B cell (primary cell): ENCODE results near the gene CAPNS1. TPM values are rescaled to one million over a fixed set of nuclear protein-coding genes. Genes with fewer than 3 reads are reported as not detected.

ENCODE experiments used
- ATAC-seq: fragments of 200-7000 bp; cut with Tn5 transposase; one replicate; pipeline ENCODE4 v1.10.0; 2021; ENCODE audit warnings: low read depth, mild to moderate bottlenecking, moderate number of reproducible peaks, moderate library complexity
- CTCF ChIA-PET: fragments of 350-600 bp; sonication (Branson Sonifier 250); formaldehyde crosslinking; loops from one replicate; lab custom pipeline; 2021; ENCODE audit warnings: antibody characterized with exemption, inconsistent platforms; lab: Charles Lee
- POLR2A ChIA-PET: fragments of 350-600 bp; sonication (Branson Sonifier 250); formaldehyde crosslinking; loops from one replicate; lab custom pipeline; 2021; ENCODE audit warnings: antibody characterized with exemption; lab: Charles Lee
- DNase-seq: peaks from one replicate; pipeline ENCODE4 v3.0.0; 2013
- H2AFZ ChIP-seq: 2 replicates; pipeline ENCODE4 v1.6.1; 2012; ENCODE audit warnings: mild to moderate bottlenecking, low read depth, low read length; ENCODE audit not compliant: insufficient read depth, poor library complexity, severe bottlenecking
- H3K27ac ChIP-seq, 2 donors: 1 replicate in 1 of 2; 2 replicates in 1 of 2; pipeline ENCODE4 v1.5.1; 2012 to 2013; ENCODE audit warnings: low read length in 2 of 2, mild to moderate bottlenecking in 2 of 2, moderate library complexity in 1 of 2
- H3K27me3 ChIP-seq, 4 experiments: fragments of 200-600 bp in 1 of 4; sonication (generic) in 1 of 4; replicated peaks in 1 of 4; 1 replicate in 2 of 4; 2 replicates in 2 of 4; pipeline versions ENCODE4 v1.6.1 to v1.7.0; 2013 to 2016; ENCODE audit warnings: low read length in 3 of 4, mild to moderate bottlenecking in 2 of 4, mixed read lengths in 1 of 4, moderate library complexity in 1 of 4; ENCODE audit not compliant: insufficient read depth in 4 of 4, control insufficient read depth in 3 of 4; ENCODE audit errors: control extremely low read depth in 1 of 4
- H3K36me3 ChIP-seq, 2 experiments: replicated peaks in 1 of 2; 1 replicate in 1 of 2; 2 replicates in 1 of 2; pipeline versions ENCODE4 v1.6.1 to v1.7.1; 2013; ENCODE audit warnings: low read length in 1 of 2; ENCODE audit not compliant: insufficient read depth in 2 of 2, control insufficient read depth in 1 of 2; ENCODE audit errors: control extremely low read depth in 1 of 2, extremely low read depth in 1 of 2
- H3K4me1 ChIP-seq, 2 donors: fragments of 200-600 bp in 1 of 2; sonication (generic) in 1 of 2; 1 replicate in 1 of 2; 2 replicates in 1 of 2; pipeline versions ENCODE4 v1.5.1 to v1.6.1; 2013 to 2017; ENCODE audit warnings: low read length in 2 of 2; ENCODE audit not compliant: control insufficient read depth in 2 of 2, insufficient read depth in 2 of 2
- H3K4me2 ChIP-seq: replicated peaks from 2 replicates; pipeline ENCODE3; 2012; ENCODE audit warnings: mild to moderate bottlenecking, low read depth, low read length; ENCODE audit not compliant: poor library complexity, severe bottlenecking
- H3K4me3 ChIP-seq, 5 experiments: fragments of 200-600 bp in 1 of 5; sonication (generic) in 1 of 5; 1 replicate in 3 of 5; 2 replicates in 2 of 5; pipeline versions ENCODE4 v1.5.1 to v1.7.0; 2011 to 2016; ENCODE audit warnings: low read length in 4 of 5, mild to moderate bottlenecking in 4 of 5, low read depth in 2 of 5, control low read depth in 1 of 5, moderate library complexity in 1 of 5; ENCODE audit not compliant: insufficient read depth in 1 of 5; ENCODE audit errors: control extremely low read depth in 1 of 5, extremely low read depth in 1 of 5
- H3K79me2 ChIP-seq: fragments of 200-600 bp; sonication (generic); one replicate; pipeline ENCODE4 v1.6.0; 2016; ENCODE audit warnings: low read length; ENCODE audit not compliant: control insufficient read depth, insufficient read depth
- H3K9ac ChIP-seq: fragments of 200-600 bp; sonication (generic); 2 replicates; pipeline ENCODE4 v1.6.1; 2017; ENCODE audit warnings: mild to moderate bottlenecking, low read length, moderate library complexity
- H3K9me3 ChIP-seq, 3 donors: one replicate each; pipeline versions ENCODE4 v1.6.1 to v1.7.1; 2013; ENCODE audit warnings: low read length in 2 of 3; ENCODE audit not compliant: control insufficient read depth in 2 of 3, insufficient read depth in 1 of 3; ENCODE audit errors: control extremely low read depth in 1 of 3
- H4K20me1 ChIP-seq: 2 replicates; pipeline ENCODE4 v1.6.0; 2012; ENCODE audit warnings: mild to moderate bottlenecking, low read length; ENCODE audit not compliant: insufficient read depth, control insufficient read depth, poor library complexity, severe bottlenecking
- H3K27ac Mint-ChIP-seq: one replicate; pipeline ENCODE4 v1.8.0; 2021; ENCODE audit warnings: mixed read lengths
- H3K27me3 Mint-ChIP-seq: one replicate; pipeline ENCODE4 v1.8.0; 2021; ENCODE audit warnings: mixed read lengths
- H3K4me1 Mint-ChIP-seq: one replicate; pipeline ENCODE4 v1.8.0; 2021; ENCODE audit warnings: mixed read lengths
- H3K4me3 Mint-ChIP-seq: one replicate; pipeline ENCODE4 v1.8.0; 2021; ENCODE audit warnings: mixed read lengths
- H3K9me3 Mint-ChIP-seq: one replicate; pipeline ENCODE4 v1.8.0; 2022; ENCODE audit warnings: mixed read lengths; ENCODE audit not compliant: insufficient read depth
- EZH2 ChIP-seq: IDR thresholded peaks from 2 replicates; pipeline ENCODE4 v1.6.1; 2012; ENCODE audit warnings: borderline replicate concordance, low read depth, mild to moderate bottlenecking, moderate library complexity, low read length; ENCODE audit not compliant: insufficient read depth, poor library complexity, severe bottlenecking
- WGBS: methylation state at CpG from one replicate; pipeline ENCODE4 v1.1.5; 2013; ENCODE audit warnings: missing lambda C conversion rate; ENCODE audit not compliant: insufficient coverage; 5-methylcytosine and 5-hydroxymethylcytosine counted together
- intact Hi-C: fragments of 100-400 bp; cut with micrococcal nuclease; formaldehyde crosslinking; loops from one replicate; pipeline ENCODE4 v1.10.0; 2022
- polyA plus RNA-seq: library from polyadenylated mRNA; depleted of rRNA; stranded (reverse); fragments of >200 nt; gene quantifications from 2 replicates; pipeline ENCODE4 v1.2.3, GENCODE V29; 2012
- total RNA-seq, 2 donors: library from RNA; stranded (reverse); fragments of 120-200 nt in 1 of 2; gene quantifications; 1 replicate in 1 of 2; 2 replicates in 1 of 2; pipeline versions ENCODE4 v1.2.3 to v1.2.4, GENCODE V29; 2013 to 2022
- TF ChIP-seq, protein P1 (sequence below): fragments of 200-600 bp; IDR thresholded peaks from one replicate; pipeline ENCODE4 v1.8.0; 2022; ENCODE audit warnings: antibody characterized with exemption, mild to moderate bottlenecking

CAPNS1 gene
- total and polyA plus RNA-seq, 2 donors (not counting 1 experiment from before 2014, with no cell fraction given) = 272 to 294 TPM

DNA sequence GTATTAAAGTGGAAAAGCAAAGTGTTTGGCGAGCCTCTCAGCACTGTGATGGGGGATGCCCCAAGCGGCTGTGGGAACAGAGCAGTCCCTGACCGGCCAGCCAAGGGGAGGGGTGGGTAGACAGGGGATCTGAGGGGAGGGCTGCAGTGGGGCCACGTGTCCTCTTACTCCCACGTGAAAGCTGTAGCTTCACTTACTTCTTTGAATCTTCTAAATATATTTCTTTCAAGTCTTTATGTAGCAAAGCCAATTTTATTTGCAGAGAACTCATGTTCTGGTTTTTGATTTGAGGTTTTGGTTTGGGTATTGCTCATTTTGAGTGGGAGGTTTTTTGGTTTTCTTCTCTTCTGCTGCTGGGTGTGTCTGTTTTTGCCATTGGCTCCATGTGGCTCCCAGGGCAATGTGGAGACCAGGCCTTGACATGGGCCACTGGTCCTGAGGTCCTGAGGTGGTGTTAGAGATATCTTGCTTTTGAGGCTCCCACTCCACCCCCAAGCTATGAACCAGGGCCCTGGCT lies 46.7 kb upstream of the CAPNS1 start:
- ATAC-seq = no peak
- intact Hi-C loops = no loop called here
- H4K20me1 ChIP-seq = no peaks in the 10 kb centered on the region
- no peak overlapping the region for H3K4me3 Mint-ChIP-seq
- ChIA-PET POLR2A (no interaction called here), CTCF (no interaction called here)
- H3K27ac Mint-ChIP-seq = no peak overlapping the region
- 83% methylated on average over 1 of the region's 5 CpGs for WGBS
- no peak overlapping the region for H3K4me2 ChIP-seq
- H3K4me1 ChIP-seq = no peaks in the 10 kb centered on the region
- H3K79me2 ChIP-seq = no peaks in the 10 kb centered on the region
- H3K9me3 ChIP-seq = no peaks in the 10 kb centered on the region
- no peaks in the 10 kb centered on the region for H3K9me3 Mint-ChIP-seq
- no peak overlapping the region for H2AFZ ChIP-seq
- no peaks in the 10 kb centered on the region for H3K4me1 Mint-ChIP-seq
- DNase-seq = no peak
- no peaks in the 10 kb centered on the region for H3K27me3 ChIP-seq
- no peaks in the 10 kb centered on the region for H3K36me3 ChIP-seq
- H3K4me3 ChIP-seq = no peak overlapping the region
- no peak for TF ChIP-seq EZH2
- TF ChIP-seq, protein P1, sequence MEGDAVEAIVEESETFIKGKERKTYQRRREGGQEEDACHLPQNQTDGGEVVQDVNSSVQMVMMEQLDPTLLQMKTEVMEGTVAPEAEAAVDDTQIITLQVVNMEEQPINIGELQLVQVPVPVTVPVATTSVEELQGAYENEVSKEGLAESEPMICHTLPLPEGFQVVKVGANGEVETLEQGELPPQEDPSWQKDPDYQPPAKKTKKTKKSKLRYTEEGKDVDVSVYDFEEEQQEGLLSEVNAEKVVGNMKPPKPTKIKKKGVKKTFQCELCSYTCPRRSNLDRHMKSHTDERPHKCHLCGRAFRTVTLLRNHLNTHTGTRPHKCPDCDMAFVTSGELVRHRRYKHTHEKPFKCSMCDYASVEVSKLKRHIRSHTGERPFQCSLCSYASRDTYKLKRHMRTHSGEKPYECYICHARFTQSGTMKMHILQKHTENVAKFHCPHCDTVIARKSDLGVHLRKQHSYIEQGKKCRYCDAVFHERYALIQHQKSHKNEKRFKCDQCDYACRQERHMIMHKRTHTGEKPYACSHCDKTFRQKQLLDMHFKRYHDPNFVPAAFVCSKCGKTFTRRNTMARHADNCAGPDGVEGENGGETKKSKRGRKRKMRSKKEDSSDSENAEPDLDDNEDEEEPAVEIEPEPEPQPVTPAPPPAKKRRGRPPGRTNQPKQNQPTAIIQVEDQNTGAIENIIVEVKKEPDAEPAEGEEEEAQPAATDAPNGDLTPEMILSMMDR = no peak
- H3K27me3 Mint-ChIP-seq = no peaks in the 10 kb centered on the region
- H3K27ac ChIP-seq = no peak overlapping the region
- H3K9ac ChIP-seq = no peak overlapping the region

DNA sequence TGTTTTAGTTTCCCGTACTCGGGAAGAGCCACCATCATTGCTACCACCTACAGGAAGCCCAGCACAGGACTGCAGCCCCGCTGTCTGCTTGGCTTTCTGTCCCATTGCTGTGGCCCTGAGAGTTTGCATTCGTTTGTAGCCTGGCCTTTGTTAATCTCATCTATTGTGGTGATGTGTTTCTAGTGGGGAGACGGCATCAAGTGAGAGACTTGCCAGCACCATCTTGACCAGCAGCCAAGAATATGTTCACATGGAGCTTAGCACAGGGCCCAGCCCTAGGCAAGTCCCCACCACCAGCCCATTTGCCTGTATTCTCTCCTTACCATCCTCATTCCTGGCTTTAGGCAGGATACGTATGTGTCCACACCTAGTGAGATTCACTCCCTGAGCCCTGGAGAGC lies 46.2 kb upstream of the CAPNS1 start:
- H3K27ac ChIP-seq = no peak overlapping the region
- no peak overlapping the region for H2AFZ ChIP-seq
- CTCF ChIA-PET = no interaction called here
- no peak overlapping the region for H3K4me2 ChIP-seq
- Mint-ChIP-seq H3K27ac (no peak overlapping the region), H3K4me1 (no peaks in the 10 kb centered on the region), H3K9me3 (no peaks in the 10 kb centered on the region), H3K4me3 (no peak overlapping the region), H3K27me3 (no peaks in the 10 kb centered on the region)
- no peak overlapping the region for H3K9ac ChIP-seq
- 94% methylated on average over 4 of the region's 6 CpGs for WGBS
- intact Hi-C loops = no loop called here
- TF ChIP-seq, protein P1 = no peak
- no peak for TF ChIP-seq EZH2
- POLR2A ChIA-PET = no interaction called here
- no peaks in the 10 kb centered on the region for H4K20me1 ChIP-seq
- H3K36me3 ChIP-seq = no peaks in the 10 kb centered on the region
- no peak for ATAC-seq
- no peak overlapping the region for H3K4me3 ChIP-seq
- H3K9me3 ChIP-seq = no peaks in the 10 kb centered on the region
- H3K79me2 ChIP-seq = no peaks in the 10 kb centered on the region
- no peaks in the 10 kb centered on the region for H3K27me3 ChIP-seq
- no peak for DNase-seq
- no peaks in the 10 kb centered on the region for H3K4me1 ChIP-seq
